Smooth muscle cell (in vitro differentiated cells): ENCODE data around the gene FEZ2. TPM values are rescaled to one million over a fixed set of nuclear protein-coding genes. Genes with fewer than 3 reads are reported as not detected.
A peak's percentile ranks its signal among the peaks of the same experiment; 100 is the strongest.

Source experiments
- DNase-seq: peaks from one replicate; lab custom pipeline; 2025; ENCODE audit not compliant: unreplicated experiment; lab: John Stamatoyannopoulos, UW
- H2AFZ ChIP-seq: fragments of 200-600 bp; sonication (generic); 2 replicates; pipeline ENCODE4 v1.6.0; 2016; ENCODE audit warnings: antibody characterized with exemption, low read depth, mild to moderate bottlenecking
- H3F3A ChIP-seq: fragments of 200-600 bp; sonication (generic); 2 replicates; pipeline ENCODE4 v1.6.0; 2017; ENCODE audit warnings: antibody characterized with exemption, low read depth
- H3K27ac ChIP-seq: fragments of 200-600 bp; sonication (generic); 2 replicates; pipeline ENCODE4 v1.5.1; 2016; ENCODE audit warnings: low read depth, mild to moderate bottlenecking
- H3K27me3 ChIP-seq: fragments of 200-600 bp; sonication (generic); 2 replicates; pipeline ENCODE4 v1.6.1; 2016; ENCODE audit warnings: low read depth, mild to moderate bottlenecking
- H3K36me3 ChIP-seq: fragments of 200-600 bp; sonication (generic); 2 replicates; pipeline ENCODE4 v1.5.1; 2016; ENCODE audit warnings: low read depth
- H3K4me1 ChIP-seq: fragments of 200-600 bp; sonication (generic); 2 replicates; pipeline ENCODE4 v1.5.1; 2016; ENCODE audit warnings: low read depth
- H3K4me2 ChIP-seq: fragments of 200-600 bp; sonication (generic); 2 replicates; pipeline ENCODE4 v1.6.0; 2016; ENCODE audit warnings: mild to moderate bottlenecking
- H3K4me3 ChIP-seq: fragments of 200-600 bp; sonication (generic); 2 replicates; pipeline ENCODE4 v1.5.1; 2016; ENCODE audit warnings: mild to moderate bottlenecking
- H3K79me2 ChIP-seq: fragments of 200-600 bp; sonication (generic); 2 replicates; pipeline ENCODE4 v1.6.0; 2016; ENCODE audit warnings: low read depth, mild to moderate bottlenecking
- H3K9ac ChIP-seq: fragments of 200-600 bp; sonication (generic); 2 replicates; pipeline ENCODE4 v1.6.0; 2016; ENCODE audit warnings: low read depth
- H3K9me3 ChIP-seq: fragments of 200-600 bp; sonication (generic); replicated peaks from 2 replicates; pipeline ENCODE4 v1.5.1; 2016; ENCODE audit warnings: low read depth
- H4K20me1 ChIP-seq: fragments of 200-600 bp; sonication (generic); 2 replicates; pipeline ENCODE4 v1.6.0; 2016; ENCODE audit warnings: low read depth
- CTCF ChIP-seq: fragments of 200-600 bp; sonication (generic); IDR thresholded peaks from 2 replicates; pipeline ENCODE4 v1.5.1; 2017; ENCODE audit warnings: borderline replicate concordance, mild to moderate bottlenecking, antibody characterized with exemption; ENCODE audit not compliant: insufficient read depth, poor library complexity, severe bottlenecking
- WGBS: methylation state at CpG from one replicate; pipeline ENCODE4 v1.1.7; 2016; ENCODE audit warnings: low lambda C conversion rate; 5-methylcytosine and 5-hydroxymethylcytosine counted together
- polyA plus RNA-seq: library from polyadenylated mRNA; unstranded; fragments of >200 nt; fragmentation: Nextera tagmentation; extraction: Ambion mirVana; gene quantifications from 2 replicates; pipeline ENCODE4 v1.2.1, GENCODE V29; 2016
- total RNA-seq: library from RNA; depleted of rRNA; stranded (reverse); fragments of >200 nt; gene quantifications from 2 replicates; pipeline ENCODE4 v1.2.3, GENCODE V29; 2014

Gene FEZ2
- total and polyA plus RNA-seq, 2 experiments from 2014 or later, result 17.7 to 69.0 TPM

GRCh38 chr2:36553683-36554082 is 44.3 kb downstream of the FEZ2 start:
- no peak overlapping the region for H3K4me2 ChIP-seq
- no peaks in the 10 kb centered on the region for H3K9me3 ChIP-seq
- H3K4me1 ChIP-seq, result no peaks in the 10 kb centered on the region
- H3K27me3 ChIP-seq, result no peaks in the 10 kb centered on the region
- no peak for TF ChIP-seq CTCF
- H3K9ac ChIP-seq, result no peak overlapping the region
- H3K36me3 ChIP-seq, result peaks cover 8% of the 10 kb centered on the region
- H3K79me2 ChIP-seq, result peaks cover 9% of the 10 kb centered on the region
- H4K20me1 ChIP-seq, result no peaks in the 10 kb centered on the region
- H3K4me3 ChIP-seq, result no peak overlapping the region
- no peak for DNase-seq
- 80% methylated on average over 4 of the region's 4 CpGs for WGBS
- H3K27ac ChIP-seq, result no peak overlapping the region
- H2AFZ ChIP-seq, result no peak overlapping the region
- H3F3A ChIP-seq, result peaks cover 3% of the 10 kb centered on the region

- no peak overlapping the region for H3K4me2 ChIP-seq
- no peaks in the 10 kb centered on the region for H3K9me3 ChIP-seq
- no peaks in the 10 kb centered on the region for H3K36me3 ChIP-seq
- no peaks in the 10 kb centered on the region for H3K79me2 ChIP-seq
- no peak for TF ChIP-seq CTCF
- H3K4me1 ChIP-seq, result no peaks in the 10 kb centered on the region
- no peaks in the 10 kb centered on the region for H4K20me1 ChIP-seq
- no peak for DNase-seq
- no peak overlapping the region for H3K9ac ChIP-seq
- H2AFZ ChIP-seq, result no peak overlapping the region
- 96% methylated on average over 5 of the region's 5 CpGs for WGBS
- H3F3A ChIP-seq, result peaks cover 3% of the 10 kb centered on the region
- no peak overlapping the region for H3K27ac ChIP-seq
- H3K27me3 ChIP-seq, result no peaks in the 10 kb centered on the region
- no peak overlapping the region for H3K4me3 ChIP-seq
These were observed 48.0 kb downstream of the FEZ2 start for GRCh38 chr2:36550006-36550405.

- H3K27ac ChIP-seq, result peak overlapping the region; percentile 21
- 65% methylated on average over 7 of the region's 7 CpGs for WGBS
- no peaks in the 10 kb centered on the region for H4K20me1 ChIP-seq
- H3K4me3 ChIP-seq, result no peak overlapping the region
- H3F3A ChIP-seq, result peaks cover 7% of the 10 kb centered on the region
- no peaks in the 10 kb centered on the region for H3K9me3 ChIP-seq
- no peaks in the 10 kb centered on the region for H3K4me1 ChIP-seq
- H3K9ac ChIP-seq, result no peak overlapping the region
- no peaks in the 10 kb centered on the region for H3K27me3 ChIP-seq
- no peaks in the 10 kb centered on the region for H3K79me2 ChIP-seq
- no peak overlapping the region for H3K4me2 ChIP-seq
- no peak overlapping the region for H2AFZ ChIP-seq
- DNase-seq, result no peak
- no peaks in the 10 kb centered on the region for H3K36me3 ChIP-seq
- TF ChIP-seq CTCF, result no peak
These were observed 48.8 kb downstream of the FEZ2 start for GRCh38 chr2:36549165-36549574.

GRCh38 chr2:36547906-36548305 is 50.1 kb downstream of the FEZ2 start:
- Histone ChIP-seq H3K9ac (no peak overlapping the region), H3K4me2 (no peak overlapping the region), H3K9me3 (no peaks in the 10 kb centered on the region), H3K27me3 (no peaks in the 10 kb centered on the region), H4K20me1 (no peaks in the 10 kb centered on the region), H3K4me3 (no peak overlapping the region), H3K79me2 (no peaks in the 10 kb centered on the region), H3K4me1 (no peaks in the 10 kb centered on the region), H2AFZ (no peak overlapping the region), H3K36me3 (no peaks in the 10 kb centered on the region), H3F3A (peaks cover 7% of the 10 kb centered on the region), H3K27ac (no peak overlapping the region)
- 96% methylated on average over 3 of the region's 3 CpGs for WGBS
- no peak for TF ChIP-seq CTCF
- DNase-seq, result no peak
